HG03159 (cell line): ENCODE results near the gene UGCG.
"Not testable (repeated sequence)": the region's sequence is repeated elsewhere in the genome, so short reads cannot be mapped to it uniquely, and the experiment has no call there.

Source experiments
- ATAC-seq: cut with Tn5 transposase; IDR thresholded peaks from one replicate; pipeline ENCODE4 v1.9.1; 2021; ENCODE audit warnings: mild to moderate bottlenecking, moderate library complexity; ENCODE audit not compliant: unreplicated experiment

The UGCG gene

DNA sequence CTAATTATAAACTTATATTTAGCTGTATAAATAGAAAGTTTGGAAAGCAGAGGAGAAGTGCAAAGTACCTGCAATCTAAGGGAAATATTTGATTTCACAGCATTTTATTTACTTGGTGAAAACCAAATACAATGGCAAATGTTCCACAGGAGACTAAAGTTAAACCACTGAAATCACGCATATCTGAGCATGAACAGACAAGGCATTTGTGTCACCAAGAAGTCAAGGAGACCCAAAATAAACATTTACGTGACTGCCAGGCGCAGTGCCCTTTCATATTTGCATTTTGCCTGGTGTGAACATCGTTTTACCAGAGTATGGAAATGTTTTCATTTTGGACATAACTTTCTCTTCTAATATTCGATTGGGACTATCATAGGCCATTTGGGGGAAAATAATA is 20.6 kb downstream of the UGCG start:
- ATAC-seq = no peak

DNA sequence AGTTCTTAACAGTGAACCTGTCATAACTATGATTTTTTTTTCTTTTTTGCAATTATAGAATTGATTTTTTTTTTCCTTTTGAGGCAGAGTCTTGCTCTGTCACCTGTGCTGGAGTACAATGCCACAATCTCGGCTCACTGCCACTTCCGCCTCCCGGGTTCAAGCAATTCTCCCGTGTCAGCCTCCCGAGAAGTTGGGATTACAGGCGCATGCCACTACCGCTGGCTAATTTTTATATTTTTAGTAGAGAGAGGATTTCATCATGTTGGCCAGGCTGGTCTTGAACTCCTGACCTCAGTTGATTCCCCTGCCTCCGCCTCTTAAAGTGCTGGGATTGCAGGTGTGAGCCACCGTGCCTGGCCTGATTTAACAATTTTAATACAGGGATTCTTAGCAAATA is 21.4 kb downstream of the UGCG start:
- no peak for ATAC-seq

DNA sequence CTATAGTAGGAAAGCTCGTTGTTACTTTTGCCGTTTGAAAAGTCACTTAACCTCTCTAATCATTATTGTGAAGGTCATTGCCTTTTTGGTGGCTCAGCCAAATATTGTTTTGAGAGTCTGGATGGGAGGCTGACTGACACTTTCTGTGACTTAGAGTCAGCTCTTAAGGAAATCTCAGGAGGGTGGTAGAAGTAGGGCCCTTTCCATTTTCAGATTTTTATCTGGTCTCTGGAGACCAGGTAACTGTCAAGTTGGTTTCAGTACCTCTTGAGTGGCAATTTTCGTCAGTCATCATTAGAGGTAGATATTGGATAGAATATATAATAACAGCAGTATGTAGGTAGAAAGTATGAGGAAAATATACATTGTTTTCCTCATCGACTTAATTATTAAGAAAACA is 23.3 kb downstream of the UGCG start:
- ATAC-seq = no peak

DNA sequence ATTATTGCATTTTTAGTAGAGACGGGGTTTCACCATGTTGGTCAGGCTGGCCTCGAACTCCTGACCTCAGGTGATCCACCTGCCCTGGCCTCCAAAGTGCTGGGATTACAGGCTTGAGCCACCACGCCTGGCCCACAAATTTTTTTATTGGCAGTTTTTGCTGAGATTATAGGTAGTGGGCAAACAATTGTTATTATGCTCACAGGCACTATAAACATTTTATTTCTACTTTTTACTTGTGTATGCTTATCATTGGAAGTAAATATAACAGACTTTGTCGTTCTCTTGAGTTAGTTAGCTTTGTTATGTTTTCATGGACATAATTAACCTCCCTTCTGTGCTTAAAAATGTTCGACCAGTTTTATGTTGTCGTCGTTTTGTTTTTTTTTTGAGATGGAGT is 23.9 kb downstream of the UGCG start:
- no peak for ATAC-seq

DNA sequence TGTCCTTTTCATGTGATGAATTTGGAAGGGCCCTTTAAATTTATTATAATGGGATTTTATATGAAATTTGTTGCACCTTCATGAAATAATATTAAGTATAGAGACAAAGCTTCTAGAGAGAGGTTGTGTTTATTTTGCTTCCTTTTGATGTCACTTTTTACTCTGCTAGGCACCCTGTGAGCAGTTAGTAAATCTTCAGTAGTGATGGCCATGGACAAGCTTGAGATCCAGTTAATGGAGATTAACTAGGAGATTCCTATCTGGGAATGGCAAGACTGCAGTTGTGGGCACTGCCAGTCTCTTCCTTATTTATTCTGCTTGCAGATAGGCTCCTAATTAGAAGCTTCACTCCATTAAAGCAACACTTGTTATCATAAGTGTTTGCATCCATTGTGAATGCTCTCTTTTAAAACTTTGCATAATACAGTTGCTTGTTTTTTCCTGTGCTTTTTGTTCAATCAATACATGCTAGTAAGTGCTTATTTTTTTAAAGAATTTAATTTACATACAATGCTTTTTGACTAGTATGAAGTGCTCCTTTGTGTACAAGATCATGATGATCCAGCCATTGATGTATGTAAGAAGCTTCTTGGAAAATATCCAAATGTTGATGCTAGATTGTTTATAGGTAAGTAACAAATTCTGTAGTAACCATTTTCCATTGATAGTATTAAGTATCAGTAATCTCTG is 25.9 kb downstream of the UGCG start:
- no peak for ATAC-seq

DNA sequence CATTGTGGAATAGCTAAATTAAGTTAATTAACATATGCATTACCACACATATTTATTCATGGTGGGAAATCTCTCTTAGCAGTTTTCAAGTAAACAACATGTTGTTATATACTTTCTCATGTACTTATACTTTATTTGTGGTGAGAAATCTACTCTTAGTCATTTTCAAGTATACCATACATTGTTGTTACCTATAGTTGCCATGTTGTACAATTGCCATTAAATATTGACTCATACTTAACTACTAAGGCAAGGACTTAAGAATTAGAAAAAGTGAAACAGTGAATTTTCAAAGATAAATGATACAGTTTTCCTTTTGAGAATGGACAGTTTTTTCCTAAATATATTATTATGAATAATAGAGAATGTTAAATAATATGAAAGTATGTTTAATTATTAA is 27.7 kb downstream of the UGCG start:
- no peak for ATAC-seq

DNA sequence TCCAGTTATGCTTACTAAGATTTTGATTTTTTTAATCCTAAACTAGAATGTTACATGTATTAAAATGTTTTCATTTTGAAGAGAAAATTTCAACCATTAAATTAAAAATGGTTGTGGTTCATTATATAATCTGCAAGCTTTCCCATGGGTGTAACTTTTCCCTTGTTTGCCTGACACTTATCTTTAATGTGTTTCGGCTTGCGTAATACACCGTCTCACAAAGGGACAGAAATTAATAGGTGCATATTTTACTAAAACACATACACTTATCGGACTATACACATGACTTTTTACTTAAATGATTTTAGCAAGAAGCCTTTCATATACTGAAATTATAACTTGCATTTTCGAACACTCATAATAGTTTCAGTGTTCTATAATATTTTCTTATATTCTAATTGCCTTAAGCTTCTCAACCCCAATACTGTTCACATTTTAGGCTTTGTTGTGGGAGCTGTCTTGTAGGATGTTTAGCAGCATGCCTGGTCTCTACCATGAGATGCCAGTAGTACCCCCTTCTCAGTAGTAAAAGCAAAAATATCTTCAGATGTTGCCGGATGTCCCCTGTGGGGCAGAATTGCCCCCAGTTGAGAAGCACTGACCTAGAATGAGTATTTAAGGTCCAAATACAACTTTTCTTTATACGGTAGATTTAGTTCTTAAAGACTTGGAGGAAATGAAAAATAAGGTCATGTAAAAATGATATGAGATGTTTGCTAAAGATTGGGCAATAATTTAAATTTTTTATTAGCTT is 28.6 kb downstream of the UGCG start:
- ATAC-seq = no peak

DNA sequence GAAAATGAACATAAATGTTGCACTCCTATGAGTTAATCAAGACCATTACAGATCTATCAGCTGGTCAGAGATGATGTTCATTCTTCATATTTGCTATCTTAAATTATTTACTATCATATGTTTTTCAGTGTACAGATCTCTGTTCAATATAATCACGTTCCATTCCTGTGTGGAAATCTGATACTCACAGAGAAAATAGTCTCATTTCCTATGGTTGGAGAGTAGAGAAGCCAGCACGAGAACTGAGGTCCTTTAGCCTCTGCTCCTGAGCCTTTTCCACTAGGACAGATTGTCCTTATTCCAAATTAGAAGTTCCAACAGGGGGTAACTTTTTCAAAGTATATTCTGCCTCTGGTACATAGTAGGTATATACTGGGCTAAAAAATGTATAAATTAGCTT is 29.2 kb downstream of the UGCG start:
- no peak for ATAC-seq

DNA sequence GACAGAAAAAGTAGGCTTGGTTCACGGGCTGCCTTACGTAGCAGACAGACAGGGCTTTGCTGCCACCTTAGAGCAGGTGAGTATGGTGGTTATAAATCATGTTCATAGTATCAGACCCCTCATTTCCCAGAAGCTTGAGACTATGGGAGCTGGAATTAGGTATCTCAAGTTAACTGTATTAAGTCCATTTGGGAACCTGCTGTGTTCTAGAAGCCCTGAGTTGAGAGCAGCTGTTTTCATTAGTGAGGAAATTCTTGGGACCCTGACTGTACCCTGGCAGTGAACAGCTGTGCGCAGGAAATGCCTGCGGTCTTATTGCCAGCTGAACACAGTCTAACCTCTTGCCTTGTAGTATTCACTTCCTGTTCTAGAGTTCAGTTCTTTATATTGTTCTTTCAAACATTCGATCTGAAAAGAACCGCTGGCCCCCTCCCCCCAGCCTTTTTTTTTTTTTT is 29.8 kb downstream of the UGCG start:
- peak; percentile 99 for ATAC-seq

DNA sequence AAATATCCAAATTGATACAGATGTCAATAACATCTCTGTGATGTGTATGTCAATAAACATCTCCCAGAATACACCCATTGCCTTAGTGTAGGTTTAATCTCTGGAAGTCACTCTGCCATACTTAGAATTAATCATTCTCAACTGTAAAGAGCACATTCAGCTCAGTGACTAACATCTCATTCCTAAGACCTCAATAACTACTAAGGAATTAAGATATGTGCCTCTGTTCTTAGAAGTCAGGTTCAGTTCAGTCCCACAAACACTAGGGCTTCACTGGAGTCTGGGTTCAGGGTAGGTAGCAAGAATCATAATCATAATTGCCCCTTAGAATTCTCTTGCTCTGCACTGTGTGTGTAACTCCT is 31.7 kb downstream of the UGCG start:
- ATAC-seq = no peak

DNA sequence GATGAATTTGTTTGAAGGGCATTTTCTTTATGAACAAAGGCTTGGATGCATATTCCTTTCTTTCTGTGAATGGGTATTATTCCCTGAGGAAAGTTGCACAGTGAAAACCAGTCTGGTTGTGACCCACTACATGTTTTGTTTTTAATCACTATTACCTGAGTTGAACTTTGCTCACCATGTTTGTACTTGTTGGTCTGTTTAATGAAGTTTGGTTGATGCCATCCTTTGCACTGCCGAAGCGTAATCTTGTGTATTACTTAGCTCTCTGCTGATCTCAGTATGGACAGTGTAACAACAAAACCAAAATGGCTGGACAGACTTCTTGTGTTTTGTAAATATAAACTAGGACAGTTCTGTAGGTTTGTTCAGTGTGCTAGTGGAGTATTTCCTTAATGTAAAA is 38.1 kb downstream of the UGCG start:
- no peak for ATAC-seq

DNA sequence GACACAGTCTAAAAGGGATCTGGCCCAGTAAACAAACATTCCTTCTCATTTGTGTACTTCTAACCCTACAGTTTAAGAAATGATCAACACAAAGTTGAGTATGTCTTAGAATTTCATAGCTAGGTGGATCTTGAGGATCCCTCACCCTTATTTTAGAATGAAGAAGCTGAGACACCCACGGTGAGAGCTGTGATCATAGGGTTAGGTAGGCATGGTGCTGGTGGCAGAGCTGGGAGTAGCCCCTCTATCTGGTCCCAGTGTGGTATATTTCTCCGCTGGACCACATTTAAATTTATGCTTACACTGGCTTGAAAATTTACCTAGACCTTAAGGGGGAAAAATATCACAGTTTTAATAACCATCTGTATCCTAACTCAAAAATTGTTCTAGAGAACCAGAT is 39.8 kb downstream of the UGCG start:
- ATAC-seq = no peak

DNA sequence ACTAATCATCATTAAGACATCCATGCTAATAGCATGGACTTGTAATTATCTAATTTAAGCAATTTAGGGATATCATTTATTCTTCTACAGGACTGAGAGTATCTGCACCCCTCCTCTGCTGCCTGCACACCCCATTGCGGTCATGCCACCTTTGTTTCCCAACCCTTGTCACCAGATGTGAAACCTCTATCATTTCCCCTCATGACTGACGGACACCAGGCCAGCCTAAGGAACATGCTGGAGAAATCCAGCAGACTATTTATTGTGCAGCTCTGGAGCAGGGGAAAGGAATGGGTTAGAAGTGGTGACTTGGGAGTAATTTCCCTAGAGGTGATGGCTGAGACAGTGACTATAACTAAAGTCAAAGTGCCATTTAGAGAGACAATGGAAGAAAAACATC is 40.7 kb downstream of the UGCG start:
- ATAC-seq = no peak

DNA sequence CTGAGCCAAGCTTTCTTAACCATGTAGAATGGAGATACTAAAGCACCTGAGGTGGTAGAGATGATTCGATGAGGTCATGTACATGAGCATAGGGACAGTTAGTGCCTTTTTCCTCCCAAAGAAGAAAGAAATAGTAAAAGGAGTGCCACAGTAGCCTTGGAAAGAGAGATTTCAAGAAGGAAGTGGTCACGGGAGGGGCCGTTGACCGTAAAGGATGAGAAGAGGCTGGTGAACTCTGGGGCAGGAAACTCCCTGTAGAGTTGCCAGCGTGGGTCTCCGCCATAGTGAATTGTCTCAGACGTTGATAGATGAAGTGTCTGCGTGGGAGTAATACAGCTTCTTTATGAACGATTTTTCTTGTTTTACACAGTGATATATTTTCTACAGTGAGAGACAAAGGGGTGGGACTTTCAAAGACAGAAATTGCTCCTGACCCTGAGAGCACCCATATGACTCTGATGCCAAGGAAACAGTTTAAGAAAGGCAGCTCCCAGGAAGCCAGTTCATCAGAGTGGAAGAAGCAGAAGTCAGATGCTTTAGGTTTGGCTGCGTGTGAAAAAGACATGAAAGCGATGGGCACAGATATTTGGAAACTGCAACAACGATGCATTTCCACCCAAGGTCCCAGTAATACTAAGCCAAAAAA is 41.3 kb downstream of the UGCG start:
- ATAC-seq = no peak

DNA sequence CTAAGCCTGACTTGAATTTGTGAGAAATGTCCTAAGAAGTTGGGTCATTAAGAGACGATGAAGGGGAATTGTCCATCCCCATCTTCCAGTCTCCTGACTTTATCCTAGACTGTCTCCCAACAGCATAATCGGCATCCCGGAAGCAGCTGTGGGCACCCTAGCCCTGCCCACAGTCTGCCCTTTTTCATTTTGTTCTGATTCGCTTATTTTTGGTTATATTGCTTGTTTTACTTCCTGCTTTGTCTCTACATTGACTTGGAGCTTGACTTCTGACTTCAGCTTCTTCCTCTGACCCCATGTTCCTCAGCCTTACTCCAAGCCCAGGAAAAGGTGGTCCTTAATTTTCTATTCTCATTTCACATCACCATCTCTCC is 41.8 kb downstream of the UGCG start:
- no peak for ATAC-seq

DNA sequence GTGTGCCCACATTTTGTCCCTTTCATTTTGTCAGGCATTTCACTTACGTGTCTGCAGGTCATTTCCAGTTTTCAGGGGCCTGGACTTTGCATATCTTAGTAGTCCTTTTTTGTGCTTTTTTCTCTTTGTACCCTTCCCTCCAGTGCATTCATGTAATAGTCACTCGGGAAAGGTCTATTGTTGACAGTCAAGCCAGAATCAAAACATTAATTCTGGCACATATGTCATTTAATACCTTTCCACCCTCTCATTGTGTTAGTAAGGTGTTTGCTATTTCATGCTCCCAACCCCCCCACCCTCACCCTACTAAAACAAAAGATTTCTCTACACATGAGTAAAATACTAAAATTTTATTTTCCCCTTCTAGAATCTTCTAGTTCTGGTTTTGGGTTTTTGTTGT is 42.7 kb downstream of the UGCG start:
- ATAC-seq = no peak

DNA sequence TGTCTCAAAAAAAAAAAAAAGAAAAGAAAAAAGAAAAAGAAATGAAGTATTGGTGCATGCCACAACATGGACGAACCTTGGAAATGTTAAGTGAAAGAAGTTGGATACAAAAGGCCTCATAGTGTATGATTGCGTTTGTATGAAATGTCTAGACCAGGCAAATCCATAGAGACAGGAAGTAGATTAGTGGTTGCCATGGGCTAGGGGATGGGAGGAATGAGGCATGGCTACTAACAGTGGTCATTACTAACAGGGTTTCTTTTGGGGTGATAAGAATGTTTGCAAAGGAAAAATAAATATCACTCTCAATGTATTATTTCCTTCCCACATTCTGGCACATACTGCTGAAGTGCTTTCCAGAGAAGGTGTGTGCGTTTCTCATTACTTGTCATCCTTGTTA is 44.1 kb downstream of the UGCG start:
- no peak for ATAC-seq

DNA sequence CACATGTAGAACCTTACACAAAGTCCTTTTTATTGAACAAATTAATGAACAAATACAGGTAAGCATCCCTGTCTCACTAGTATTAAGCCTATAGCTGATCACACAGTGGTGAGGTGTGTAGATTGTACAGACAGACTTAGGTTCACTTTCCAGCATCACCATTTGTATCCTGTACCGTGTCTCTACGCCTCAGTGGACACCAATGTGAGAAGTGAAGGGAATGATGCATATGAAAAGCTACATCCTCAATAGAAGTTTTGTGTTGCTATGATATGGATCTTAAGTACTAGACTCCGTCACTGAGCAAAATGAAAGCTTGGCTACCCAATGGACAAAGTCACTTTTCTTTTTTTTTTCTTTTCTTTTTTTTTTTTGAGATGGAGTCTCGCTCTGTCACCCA is 46.6 kb downstream of the UGCG start:
- no peak for ATAC-seq

DNA sequence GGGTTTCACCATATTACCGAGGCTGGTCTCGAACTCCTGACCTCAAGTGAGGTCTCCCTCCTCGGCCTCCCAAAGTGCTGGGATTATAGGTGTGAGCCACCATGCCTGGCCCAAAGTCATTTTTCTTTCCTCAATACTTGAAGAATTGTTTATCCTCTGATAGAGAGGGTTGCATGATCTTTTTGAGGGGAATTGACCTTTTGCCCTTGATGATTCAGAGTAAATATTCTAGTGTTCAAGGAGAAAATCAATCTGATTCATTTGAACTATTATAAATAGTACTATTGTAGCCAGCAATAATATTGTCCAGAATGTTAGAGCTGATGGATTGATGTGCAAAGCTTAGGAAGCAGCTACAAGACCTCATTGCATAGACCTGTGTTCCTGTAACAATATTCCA is 47.1 kb downstream of the UGCG start:
- no peak for ATAC-seq

DNA sequence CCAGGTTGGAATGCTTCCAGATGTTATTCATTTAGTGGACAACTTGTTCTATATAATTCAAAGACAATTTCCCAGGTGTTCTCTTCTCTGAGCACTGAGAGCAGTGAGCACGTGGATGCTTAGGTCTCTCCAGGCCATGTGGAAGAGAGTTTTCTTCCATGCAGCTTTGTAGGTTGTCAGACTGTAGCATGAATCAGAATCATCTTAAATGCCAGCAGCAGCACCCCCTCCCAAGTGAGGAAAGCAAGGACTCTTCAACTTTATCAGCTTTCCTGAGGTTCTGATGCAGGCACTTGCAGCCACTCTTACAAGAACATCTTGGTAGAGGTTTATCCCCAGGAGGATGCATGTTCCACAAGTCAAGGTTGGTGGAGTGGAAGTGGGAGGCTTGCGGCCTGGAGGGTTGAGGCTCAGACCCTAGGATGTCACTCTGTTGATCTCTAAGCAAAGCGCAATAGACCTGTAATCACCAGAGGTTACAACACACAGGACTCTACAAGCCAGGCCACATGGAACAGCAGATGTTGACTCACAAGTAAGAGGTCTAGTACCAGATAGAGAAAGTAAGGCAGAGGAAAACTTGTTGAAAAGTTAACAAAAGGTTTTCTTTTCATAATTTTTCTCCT is 47.7 kb downstream of the UGCG start:
- ATAC-seq = no peak

DNA sequence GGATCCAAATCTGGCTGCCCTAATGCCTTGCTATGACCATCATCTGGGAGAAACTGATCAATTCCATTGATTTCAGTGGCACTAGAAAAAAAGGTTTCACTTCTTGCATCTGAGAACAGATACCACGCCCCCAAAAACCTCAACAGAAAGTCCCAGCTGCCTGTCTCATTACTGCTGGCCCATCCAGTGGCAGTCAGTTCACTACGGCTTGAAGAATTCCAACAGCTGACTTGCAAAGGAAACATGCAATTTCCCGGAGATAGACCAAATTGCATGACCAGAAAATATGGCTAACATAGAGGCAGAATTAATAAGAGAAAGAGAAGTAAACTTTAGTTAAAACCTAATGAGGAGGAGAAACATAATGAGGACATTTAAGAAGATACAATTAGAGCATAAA is 48.6 kb downstream of the UGCG start:
- ATAC-seq = peak; percentile 77

DNA sequence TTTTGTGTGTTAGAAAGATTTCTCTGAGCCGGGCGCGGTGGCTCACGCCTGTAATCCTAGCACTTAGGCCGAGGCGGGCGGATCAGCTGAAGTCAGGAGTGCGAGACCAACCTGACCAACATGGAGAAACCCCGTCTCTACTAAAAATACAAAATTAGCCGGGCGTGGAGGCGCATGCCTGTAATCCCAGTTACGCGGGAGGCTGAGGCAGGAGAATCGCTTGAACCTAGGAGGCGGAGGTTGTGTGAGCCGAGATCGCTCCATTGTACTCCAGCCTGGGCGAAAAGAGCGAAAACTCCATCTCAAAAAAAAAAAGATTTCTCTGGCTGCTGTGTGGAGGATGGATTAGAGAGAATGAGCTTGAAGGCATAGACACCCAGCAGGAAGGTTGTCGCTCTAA is 51.5 kb downstream of the UGCG start:
- ATAC-seq = not testable (repeated sequence)
